ENCODE results near the gene INHBC.

DNA sequence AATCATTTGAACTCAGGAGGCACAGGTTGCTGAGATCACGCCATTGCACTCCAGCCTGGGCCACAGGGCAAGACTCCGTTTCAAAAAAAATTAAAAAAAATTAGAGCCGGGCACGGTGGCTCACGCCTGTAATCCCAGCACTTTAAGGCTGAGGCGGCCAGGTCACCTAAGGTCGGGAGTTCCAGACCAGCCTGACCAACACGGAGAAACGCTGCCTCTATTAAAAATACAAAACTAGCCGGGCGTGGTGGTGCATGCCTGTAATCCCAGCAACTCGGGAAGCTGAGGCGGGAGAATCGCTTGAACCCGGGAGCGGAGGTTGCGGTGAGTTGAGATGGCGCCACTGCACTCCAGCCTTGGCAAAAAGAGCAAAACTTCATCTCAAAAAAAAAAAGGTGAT lies 39.5 kb upstream of the INHBC start:
- TF ChIP-seq, protein P1, sequence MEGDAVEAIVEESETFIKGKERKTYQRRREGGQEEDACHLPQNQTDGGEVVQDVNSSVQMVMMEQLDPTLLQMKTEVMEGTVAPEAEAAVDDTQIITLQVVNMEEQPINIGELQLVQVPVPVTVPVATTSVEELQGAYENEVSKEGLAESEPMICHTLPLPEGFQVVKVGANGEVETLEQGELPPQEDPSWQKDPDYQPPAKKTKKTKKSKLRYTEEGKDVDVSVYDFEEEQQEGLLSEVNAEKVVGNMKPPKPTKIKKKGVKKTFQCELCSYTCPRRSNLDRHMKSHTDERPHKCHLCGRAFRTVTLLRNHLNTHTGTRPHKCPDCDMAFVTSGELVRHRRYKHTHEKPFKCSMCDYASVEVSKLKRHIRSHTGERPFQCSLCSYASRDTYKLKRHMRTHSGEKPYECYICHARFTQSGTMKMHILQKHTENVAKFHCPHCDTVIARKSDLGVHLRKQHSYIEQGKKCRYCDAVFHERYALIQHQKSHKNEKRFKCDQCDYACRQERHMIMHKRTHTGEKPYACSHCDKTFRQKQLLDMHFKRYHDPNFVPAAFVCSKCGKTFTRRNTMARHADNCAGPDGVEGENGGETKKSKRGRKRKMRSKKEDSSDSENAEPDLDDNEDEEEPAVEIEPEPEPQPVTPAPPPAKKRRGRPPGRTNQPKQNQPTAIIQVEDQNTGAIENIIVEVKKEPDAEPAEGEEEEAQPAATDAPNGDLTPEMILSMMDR (IDR thresholded peaks at IDR 0.05 in 8 of 11, conservative IDR thresholded peaks at IDR 0.05 in 3 of 11) = no peak
- no peak for TF ChIP-seq POLR2AphosphoS5 (IDR thresholded peaks at IDR 0.05)
- no peak for TF ChIP-seq POLR2A (IDR thresholded peaks at IDR 0.05)

Measured in spleen (tissue), 7 donors.